Ovary (tissue), 3 donors: ENCODE measurements around the gene DSCAML1.

Experiments used
- CTCF ChIP-seq, 3 donors: fragments of 450-650 bp in 2 of 3; fragments of 200-600 bp in 1 of 3; IDR thresholded peaks; one replicate each; pipeline versions ENCODE4 v1.5.1 to v1.8.0; 2016 to 2022; ENCODE audit warnings: antibody characterized with exemption in 3 of 3, mild to moderate bottlenecking in 1 of 3
- EP300 ChIP-seq: sonication (generic); formaldehyde crosslinking; IDR thresholded peaks from one replicate; pipeline ENCODE4 v1.6.1; 2017; ENCODE audit warnings: antibody characterized with exemption
- POLR2A ChIP-seq: fragments of 450-650 bp; IDR thresholded peaks from one replicate; pipeline ENCODE4 v1.6.1; 2017; ENCODE audit warnings: antibody characterized with exemption, mild to moderate bottlenecking, moderate library complexity
- donor health status: DM: no; HTN: no; CAD: no.

DNA sequence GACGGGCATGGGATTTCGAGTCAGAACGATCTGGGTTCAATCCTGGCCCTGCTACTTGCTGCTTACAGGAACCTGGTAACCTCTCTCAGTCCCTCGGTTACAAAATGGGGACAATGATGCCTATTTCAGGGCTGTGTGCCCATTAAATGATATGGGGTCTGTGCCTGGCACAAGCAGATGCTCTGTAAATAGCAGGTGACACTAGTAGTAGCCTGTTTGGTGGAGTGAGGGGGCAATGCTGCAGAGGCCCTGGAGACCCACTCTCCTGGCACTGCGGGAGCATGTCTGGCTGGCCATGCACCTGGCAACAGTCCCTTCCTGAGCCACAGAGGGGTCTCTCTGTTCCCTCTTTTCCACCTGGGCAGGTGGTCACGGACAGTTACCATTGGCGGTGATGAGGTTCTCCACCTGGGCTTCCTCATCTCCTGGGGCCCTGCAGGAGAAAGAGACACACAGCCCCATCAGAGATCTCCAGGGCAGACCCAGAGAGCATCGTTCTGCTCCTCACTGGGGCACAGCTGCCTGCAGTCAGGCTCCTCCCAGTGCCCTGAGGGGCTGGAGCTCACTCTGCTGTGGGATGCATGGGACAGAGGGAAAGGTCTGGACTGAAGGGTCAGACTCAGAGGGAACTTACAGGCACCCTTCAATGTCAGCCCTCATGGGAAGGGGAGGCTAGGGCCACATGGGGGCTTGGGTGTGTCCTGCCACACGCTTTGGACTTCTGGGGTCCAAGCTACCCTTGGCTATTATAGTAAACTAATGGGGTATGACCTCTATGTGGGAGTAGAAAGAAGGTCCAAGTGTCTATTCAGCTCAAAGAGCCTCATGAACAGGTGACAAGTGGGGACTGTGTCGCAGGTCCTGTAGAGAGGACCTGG, 43.2 kb upstream of the DSCAML1 start:
- TF ChIP-seq POLR2A (no peak), CTCF (IDR thresholded peaks at IDR 0.05) (no peak), EP300 (no peak)
